ENCODE data around the gene TMEM223.
"Not testable (repeated sequence)": the region's sequence is repeated elsewhere in the genome, so short reads cannot be mapped to it uniquely, and the experiment has no call there.

The TMEM223 gene

GRCh38 chr11:62771144-62772021, 20.4 kb downstream of the TMEM223 start, which contains the start of gene TAF6L:
TSS of gene TAF6L (plus strand) at chr11:62771396. CDS start at chr11:62775784, 4,388 bp downstream.
- peaks cover 16% of the 10 kb centered on the region for H3F3A ChIP-seq (ENCODE audit: control insufficient read depth, insufficient read depth)
- H3K4me2 ChIP-seq (ENCODE audit: low read length) = peak within 1 kb of the TSS; percentile 96
- H3K9me3 ChIP-seq (ENCODE audit: control insufficient read depth, insufficient read depth, low read length) = no peaks in the 10 kb centered on the region
- H3K4me3 ChIP-seq (ENCODE audit: low read length) = peak within 1 kb of the TSS; percentile 97
- peaks cover 31% of the 10 kb centered on the region for H3K4me1 ChIP-seq (ENCODE audit: control insufficient read depth, low read length)
- H4K20me1 ChIP-seq (ENCODE audit: control insufficient read depth, insufficient read depth, low read depth, low read length) = no peaks in the 10 kb centered on the region
- H3K36me3 ChIP-seq (ENCODE audit: control insufficient read depth, low read length) = peaks cover 28% of the 10 kb centered on the region
- TF ChIP-seq EZH2phosphoT487 (IDR thresholded peaks at IDR 0.05; ENCODE audit: borderline replicate concordance, low read length) (no peak), CTCF (IDR thresholded peaks at IDR 0.05; ENCODE audit: low read depth, low read length, poor library complexity, severe bottlenecking) (no peak)
- no peaks in the 10 kb centered on the region for H3K9me2 ChIP-seq (replicated peaks; ENCODE audit: control insufficient read depth, low read length)
- H3K27ac ChIP-seq (ENCODE audit: low read depth, low read length) = peak within 1 kb of the TSS; percentile 74
- H3K79me2 ChIP-seq (ENCODE audit: control insufficient read depth, low read length) = peaks cover 37% of the 10 kb centered on the region
- no peaks in the 10 kb centered on the region for H3K27me3 ChIP-seq (ENCODE audit: control insufficient read depth, low read length)

GRCh38 chr11:62770778-62771143, 21.0 kb downstream of the TMEM223 start:
- peaks cover 16% of the 10 kb centered on the region for H3F3A ChIP-seq (ENCODE audit: control insufficient read depth, insufficient read depth)
- H3K4me1 ChIP-seq (ENCODE audit: control insufficient read depth, low read length) = peaks cover 31% of the 10 kb centered on the region
- no peaks in the 10 kb centered on the region for H3K9me2 ChIP-seq (replicated peaks; ENCODE audit: control insufficient read depth, low read length)
- H3K27ac ChIP-seq (ENCODE audit: low read depth, low read length) = peak overlapping the region; percentile 74
- H3K4me2 ChIP-seq (ENCODE audit: low read length) = peak overlapping the region; percentile 96
- H4K20me1 ChIP-seq (ENCODE audit: control insufficient read depth, insufficient read depth, low read depth, low read length) = no peaks in the 10 kb centered on the region
- H3K27me3 ChIP-seq (ENCODE audit: control insufficient read depth, low read length) = no peaks in the 10 kb centered on the region
- peak overlapping the region; percentile 97 for H3K4me3 ChIP-seq (ENCODE audit: low read length)
- TF ChIP-seq EZH2phosphoT487 (IDR thresholded peaks at IDR 0.05; ENCODE audit: borderline replicate concordance, low read length) (no peak), CTCF (IDR thresholded peaks at IDR 0.05; ENCODE audit: low read depth, low read length, poor library complexity, severe bottlenecking) (no peak)
- no peaks in the 10 kb centered on the region for H3K9me3 ChIP-seq (ENCODE audit: control insufficient read depth, insufficient read depth, low read length)
- H3K36me3 ChIP-seq (ENCODE audit: control insufficient read depth, low read length) = peaks cover 27% of the 10 kb centered on the region
- peaks cover 37% of the 10 kb centered on the region for H3K79me2 ChIP-seq (ENCODE audit: control insufficient read depth, low read length)

- not testable (repeated sequence) for H4K20me1 ChIP-seq (ENCODE audit: control insufficient read depth, insufficient read depth, low read depth, low read length); H3K9me3 ChIP-seq (ENCODE audit: control insufficient read depth, insufficient read depth, low read length); H3K9me2 ChIP-seq (replicated peaks; ENCODE audit: control insufficient read depth, low read length); H3K27me3 ChIP-seq (ENCODE audit: control insufficient read depth, low read length); H3F3A ChIP-seq (ENCODE audit: control insufficient read depth, insufficient read depth)
- Histone ChIP-seq H3K79me2 (ENCODE audit: control insufficient read depth, low read length) (peaks cover 20% of the 10 kb centered on the region), H3K27ac (ENCODE audit: low read depth, low read length) (0 out of 2 replicates have a peak overlapping the region, but pooled peaks have one; percentile 12), H3K4me1 (ENCODE audit: control insufficient read depth, low read length) (peaks cover 11% of the 10 kb centered on the region), H3K4me3 (ENCODE audit: low read length) (peak overlapping the region; percentile 98), H3K4me2 (ENCODE audit: low read length) (peak overlapping the region; percentile 86), H3K36me3 (ENCODE audit: control insufficient read depth, low read length) (peaks cover 26% of the 10 kb centered on the region)
These were observed 31.0 kb downstream of the TMEM223 start for GRCh38 chr11:62760867-62761227.

Data from DOHH2 (cell line).